GM18526 (cell line): ENCODE data around the gene CSTPP1.
A peak's percentile ranks its signal among the peaks of the same experiment; 100 is the strongest.

Experiments used
- POLR2A ChIP-seq: IDR thresholded peaks from 3 replicates; pipeline ENCODE4 v1.6.1; 2011; ENCODE audit not compliant: insufficient read length; ENCODE audit errors: extremely low read depth

The CSTPP1 gene

GRCh38 chr11:46936138-46937110 is at the start of gene CSTPP1:
Gene CSTPP1, plus strand, starts transcription at chr11:46936761. Its CDS starts 45 bp downstream, at chr11:46936806.
- TF ChIP-seq POLR2A = peak; percentile 42

GRCh38 chr11:46888636-46889035 is 47.9 kb upstream of the CSTPP1 start:
- no peak for TF ChIP-seq POLR2A

GRCh38 chr11:46889251-46889650 is 47.3 kb upstream of the CSTPP1 start:
- TF ChIP-seq POLR2A = no peak

GRCh38 chr11:46889689-46890475 is 46.7 kb upstream of the CSTPP1 start:
- TF ChIP-seq POLR2A = no peak

GRCh38 chr11:46890665-46891064 is 45.9 kb upstream of the CSTPP1 start:
- no peak for TF ChIP-seq POLR2A

- TF ChIP-seq POLR2A = no peak
Observed at GRCh38 chr11:46892109-46892508, 44.5 kb upstream of the CSTPP1 start.

- TF ChIP-seq POLR2A = no peak
Observed at GRCh38 chr11:46892838-46893237, 43.7 kb upstream of the CSTPP1 start.

- no peak for TF ChIP-seq POLR2A
Observed at GRCh38 chr11:46894506-46894905, 42.1 kb upstream of the CSTPP1 start.

- TF ChIP-seq POLR2A = no peak
Observed at GRCh38 chr11:46894961-46895360, 41.6 kb upstream of the CSTPP1 start.

GRCh38 chr11:46895821-46896220 is 40.7 kb upstream of the CSTPP1 start:
- TF ChIP-seq POLR2A = no peak

GRCh38 chr11:46896719-46897406 is 39.7 kb upstream of the CSTPP1 start:
- no peak for TF ChIP-seq POLR2A

- TF ChIP-seq POLR2A = no peak
Observed at GRCh38 chr11:46898396-46899095, 38.0 kb upstream of the CSTPP1 start.

GRCh38 chr11:46899501-46900025 is 37.0 kb upstream of the CSTPP1 start:
- TF ChIP-seq POLR2A = no peak

GRCh38 chr11:46900091-46900746 is 36.3 kb upstream of the CSTPP1 start:
- no peak for TF ChIP-seq POLR2A
